Stimulated activated CD8-positive, alpha-beta memory T cell treated with anti-CD3 and anti-CD28 coated beads, Interleukin-12 subunit alpha, Interleukin-12 subunit beta, amount 100 ng/mL, for 24 hours (primary cell): Measurements from ENCODE around the gene TRPV2.

Experiments
- DNase-seq: peaks from one replicate; pipeline ENCODE4 v3.0.0-alpha.2; 2020; ENCODE audit errors: extremely low read depth

TRPV2 gene

DNA sequence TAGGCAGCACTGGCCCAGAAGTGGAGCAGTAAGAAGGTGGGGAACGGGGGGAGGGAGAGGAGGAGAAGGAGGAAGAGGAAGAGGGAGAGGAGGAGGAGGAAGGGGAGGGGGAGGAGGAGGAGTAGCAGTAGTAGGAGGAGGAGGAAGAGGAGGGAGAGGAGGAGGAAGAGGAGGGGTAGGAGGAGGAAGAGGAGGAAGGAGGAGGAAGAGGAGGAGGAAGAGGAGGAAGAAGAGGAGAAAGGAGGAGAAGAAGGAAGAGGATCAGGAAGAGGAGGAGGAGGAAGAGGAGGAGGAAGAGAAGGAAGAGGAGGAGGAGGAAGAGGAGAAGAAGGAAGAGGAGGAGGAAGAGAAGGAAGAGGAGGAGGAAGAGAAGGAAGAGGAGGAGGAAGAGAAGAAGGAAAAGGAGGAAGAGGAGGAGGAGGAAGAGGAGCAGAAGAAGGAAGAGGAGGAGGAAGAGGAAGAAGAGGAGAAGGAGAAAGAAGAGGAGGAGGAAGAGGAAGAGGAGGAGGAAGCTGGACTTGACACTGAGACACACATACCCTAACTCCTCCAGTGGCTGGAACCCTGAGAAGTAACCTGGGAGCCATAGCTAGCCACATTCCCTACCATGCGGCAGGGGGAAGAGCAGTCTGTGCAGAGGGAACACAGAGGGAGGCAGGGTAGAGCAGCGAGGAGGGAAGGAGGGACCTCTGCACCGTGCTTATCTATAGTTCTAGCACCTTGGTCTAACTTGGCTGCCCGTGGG is 40.8 kb downstream of the TRPV2 start:
- no peak for DNase-seq

DNA sequence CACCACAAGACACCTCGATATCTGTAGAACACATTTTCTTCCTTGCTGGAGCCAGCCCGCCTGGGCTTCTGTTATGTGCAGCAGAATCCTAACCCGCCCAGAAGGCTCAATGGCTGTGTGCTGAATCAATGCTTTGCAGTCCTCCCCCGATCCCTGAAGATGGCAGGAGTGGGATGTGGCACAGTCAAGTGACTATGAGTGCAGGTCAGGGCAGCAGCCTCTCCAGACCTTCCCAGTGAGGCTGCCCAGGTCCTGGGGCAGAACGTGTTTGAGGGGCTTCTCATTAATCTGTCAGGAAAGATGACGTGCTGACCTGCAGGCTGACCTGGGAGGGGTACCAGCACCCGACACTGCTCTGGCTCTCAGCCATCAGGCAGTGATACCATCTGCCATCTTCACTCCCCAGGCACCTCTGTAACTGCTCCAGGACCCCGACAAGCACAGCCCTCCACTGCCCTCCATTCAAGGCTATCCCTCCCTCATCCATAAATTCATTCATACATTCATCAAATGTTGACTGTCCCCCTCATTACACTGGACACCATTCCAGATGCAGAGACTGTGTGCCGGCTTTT is 41.5 kb downstream of the TRPV2 start:
- no peak for DNase-seq

GRCh38 chr17:16459271-16459670 is 43.9 kb downstream of the TRPV2 start:
- no peak for DNase-seq

GRCh38 chr17:16459855-16460550 is 44.6 kb downstream of the TRPV2 start:
- no peak for DNase-seq

- no peak for DNase-seq
Observed at GRCh38 chr17:16460796-16461605, 45.6 kb downstream of the TRPV2 start.

- no peak for DNase-seq
Observed at GRCh38 chr17:16461606-16461866, 46.2 kb downstream of the TRPV2 start.

DNA sequence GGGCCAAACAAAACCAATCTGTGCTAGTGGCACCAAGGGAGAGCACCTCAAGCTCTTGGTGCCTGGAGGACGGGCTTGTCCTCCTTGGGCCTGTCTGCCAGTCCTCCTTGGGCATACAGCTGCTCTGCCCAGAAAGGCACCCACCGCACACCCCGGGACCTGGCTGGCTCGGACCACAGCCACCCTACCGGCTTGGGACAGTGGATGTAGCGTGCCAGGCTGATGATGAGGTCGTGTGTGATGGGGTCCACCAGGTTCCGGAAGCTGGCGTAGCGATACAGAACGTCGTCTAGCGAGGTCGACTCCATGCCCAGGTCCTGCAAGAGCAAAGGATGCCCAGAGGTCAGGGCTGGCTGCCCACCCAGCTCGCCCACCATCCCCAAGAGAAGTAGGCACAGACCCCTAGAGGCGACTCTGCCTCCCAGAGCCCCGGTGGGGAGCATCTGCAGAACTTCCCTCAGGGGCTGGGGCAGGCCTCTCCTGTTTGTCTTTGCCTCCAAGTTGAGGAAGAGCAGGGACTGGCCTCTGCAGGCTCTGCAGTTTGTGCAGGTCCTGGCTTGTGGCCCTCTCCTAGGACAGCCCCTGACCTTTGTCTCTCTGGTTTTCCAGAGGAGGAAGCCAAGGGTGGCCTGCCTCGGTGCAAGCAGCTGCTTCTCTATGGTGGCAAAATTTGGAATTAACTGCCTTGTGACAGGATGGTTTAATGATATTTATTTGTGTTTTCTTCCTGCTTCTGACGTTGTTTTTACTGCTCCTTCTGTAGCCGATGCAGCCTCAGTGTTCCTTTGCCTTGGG is 46.9 kb downstream of the TRPV2 start:
- DNase-seq = no peak

- no peak for DNase-seq
Observed at GRCh38 chr17:16463358-16464302, 48.3 kb downstream of the TRPV2 start.

GRCh38 chr17:16464303-16465051 is 49.1 kb downstream of the TRPV2 start:
- DNase-seq = no peak

DNA sequence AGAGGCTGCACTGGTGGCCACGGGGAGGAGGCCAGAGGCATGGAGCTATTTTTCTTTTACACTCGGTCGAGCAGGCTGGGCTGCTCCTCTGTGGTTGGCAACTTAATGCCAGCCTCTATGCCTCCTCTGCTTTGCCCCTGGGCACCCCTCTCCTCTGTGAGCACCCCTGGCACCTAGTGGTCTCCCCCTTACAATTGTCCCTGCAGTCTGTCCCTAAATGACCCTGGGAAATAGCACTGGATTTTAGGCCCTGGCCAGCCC is 49.6 kb downstream of the TRPV2 start:
- no peak for DNase-seq

GRCh38 chr17:16465861-16466338 is 50.5 kb downstream of the TRPV2 start:
- no peak for DNase-seq

DNA sequence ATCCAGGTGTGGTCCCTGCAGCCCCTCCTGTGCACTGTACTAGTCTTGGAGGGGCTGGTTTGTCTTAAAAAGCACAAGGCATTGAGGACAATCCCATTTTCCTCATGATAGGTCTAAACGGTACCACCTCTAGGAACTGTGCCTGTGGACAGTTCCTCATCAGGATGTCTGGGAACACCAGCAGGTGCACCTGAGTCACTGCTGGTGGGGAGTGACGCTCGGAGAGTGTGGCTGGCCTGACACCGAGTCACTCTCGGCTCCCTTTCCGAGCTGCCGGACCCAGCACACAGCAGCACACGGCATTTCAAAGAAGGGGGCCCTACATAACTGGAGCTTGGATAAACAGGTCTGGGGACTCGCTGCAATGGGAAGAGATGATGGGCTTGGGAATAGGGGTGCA is 51.0 kb downstream of the TRPV2 start:
- no peak for DNase-seq

DNA sequence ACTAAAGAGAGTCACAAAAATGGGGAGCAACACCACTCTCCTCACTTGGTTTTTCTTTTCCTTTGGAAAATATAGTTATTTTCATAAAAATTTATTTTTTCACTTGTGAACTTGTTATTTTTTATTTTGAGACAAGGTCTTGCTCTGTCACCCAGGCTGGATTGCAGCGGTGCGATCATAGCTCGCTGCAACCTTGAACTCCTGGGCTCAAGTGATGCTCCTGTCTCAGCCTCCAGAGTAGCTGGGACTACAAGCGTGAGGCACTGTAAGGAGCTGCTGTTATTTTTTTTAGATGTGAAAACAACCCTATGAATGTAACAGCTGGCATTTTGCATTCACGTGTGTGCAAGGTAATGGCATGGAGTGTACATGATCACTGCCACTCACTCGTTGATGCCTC is 51.7 kb downstream of the TRPV2 start:
- DNase-seq = no peak

GRCh38 chr17:16467886-16468285 is 52.5 kb downstream of the TRPV2 start:
- DNase-seq = no peak

- no peak for DNase-seq
Observed at GRCh38 chr17:16468428-16468992, 53.1 kb downstream of the TRPV2 start.

DNA sequence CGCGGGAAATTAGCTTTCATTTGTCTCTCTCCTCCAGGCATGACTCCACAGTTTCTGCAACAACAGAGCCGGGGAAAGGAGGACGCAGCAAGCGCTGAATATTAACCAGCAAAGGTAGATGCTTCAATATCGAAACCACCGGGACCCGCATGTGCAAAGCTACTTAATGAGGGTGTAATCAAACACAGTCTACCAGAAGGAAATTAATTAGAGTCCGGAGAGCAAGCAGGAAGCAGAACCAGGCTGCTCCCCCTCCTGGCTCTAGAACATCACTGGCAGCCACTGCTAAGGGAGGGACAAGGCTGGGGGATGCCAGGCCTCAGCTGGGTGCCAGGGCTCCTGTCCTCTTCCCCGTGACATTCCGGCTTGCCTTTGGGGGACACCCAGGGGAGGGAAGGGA is 54.9 kb downstream of the TRPV2 start:
- no peak for DNase-seq

GRCh38 chr17:16471295-16471694 is 55.9 kb downstream of the TRPV2 start:
- DNase-seq = no peak

GRCh38 chr17:16472539-16472938 is 57.2 kb downstream of the TRPV2 start:
- DNase-seq = no peak
